Activated naive CD8-positive, alpha-beta T cell (primary cell): Measurements from ENCODE around the gene DCAF12.

Experiments used
- H3K27ac Mint-ChIP-seq: one replicate; pipeline ENCODE4 v1.8.0; 2021; ENCODE audit warnings: mixed read lengths
- H3K27me3 Mint-ChIP-seq: one replicate; pipeline ENCODE4 v1.8.0; 2021; ENCODE audit warnings: mixed read lengths
- H3K36me3 Mint-ChIP-seq: one replicate; pipeline ENCODE4 v1.8.0; 2021; ENCODE audit warnings: mixed read lengths
- H3K4me1 Mint-ChIP-seq: one replicate; pipeline ENCODE4 v1.8.0; 2021; ENCODE audit warnings: low read depth, mixed read lengths
- H3K4me3 Mint-ChIP-seq: one replicate; pipeline ENCODE4 v1.8.0; 2021; ENCODE audit warnings: mild to moderate bottlenecking, mixed read lengths
- H3K9me3 Mint-ChIP-seq: one replicate; pipeline ENCODE4 v1.8.0; 2021; ENCODE audit warnings: low read depth, mixed read lengths

DCAF12 gene

DNA sequence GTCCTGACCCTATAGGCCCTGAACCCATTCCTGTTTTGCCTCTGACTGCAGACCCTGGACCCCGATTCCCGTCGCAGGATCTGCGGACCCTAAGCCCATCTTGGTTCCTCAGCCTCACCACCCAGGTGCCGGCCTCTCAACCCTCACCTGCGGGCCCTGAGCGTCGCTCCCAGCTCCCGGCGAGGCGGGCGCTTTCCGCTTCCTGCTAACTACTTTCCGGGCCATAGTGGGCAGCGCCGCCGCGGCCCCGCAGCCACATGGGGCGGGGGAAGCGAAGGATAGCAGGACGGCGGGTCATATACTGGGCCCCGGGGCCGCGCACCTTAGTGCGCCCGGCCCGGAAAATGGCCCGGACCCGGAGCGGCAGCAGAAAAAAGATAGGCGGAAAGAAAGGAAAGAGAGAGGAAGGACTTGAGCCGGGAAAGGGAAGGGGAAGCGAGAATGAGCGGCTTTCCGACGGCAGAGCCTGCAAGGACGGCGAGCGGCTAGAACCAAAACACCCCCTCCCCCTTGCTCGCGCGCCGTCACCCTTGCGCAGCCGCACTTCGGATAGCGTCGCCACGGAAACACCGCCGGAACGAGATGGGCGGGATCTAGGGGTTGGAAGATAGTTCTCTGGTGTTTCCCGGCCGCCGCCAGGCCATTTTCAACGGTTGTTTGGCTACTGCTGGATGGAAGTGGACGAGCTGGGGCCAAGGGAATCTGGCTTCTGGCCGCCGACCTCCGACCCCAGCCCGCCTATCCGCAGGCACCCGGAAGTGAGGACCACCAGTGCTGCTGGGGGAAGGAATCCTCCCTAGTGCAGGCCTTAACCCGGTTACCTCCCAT is at the start of gene DCAF12:
Gene DCAF12, minus strand, starts transcription at position 492 of the 828 bp plus-strand sequence. Its CDS starts 267 bp downstream, at position 225.
- Mint-ChIP-seq H3K27ac (peak within 1 kb of the TSS; percentile 97), H3K27me3 (no peaks in the 10 kb centered on the region), H3K4me3 (peak within 1 kb of the TSS; percentile 97), H3K4me1 (peaks cover 41% of the 10 kb centered on the region), H3K9me3 (no peaks in the 10 kb centered on the region), H3K36me3 (peaks cover 13% of the 10 kb centered on the region)

DNA sequence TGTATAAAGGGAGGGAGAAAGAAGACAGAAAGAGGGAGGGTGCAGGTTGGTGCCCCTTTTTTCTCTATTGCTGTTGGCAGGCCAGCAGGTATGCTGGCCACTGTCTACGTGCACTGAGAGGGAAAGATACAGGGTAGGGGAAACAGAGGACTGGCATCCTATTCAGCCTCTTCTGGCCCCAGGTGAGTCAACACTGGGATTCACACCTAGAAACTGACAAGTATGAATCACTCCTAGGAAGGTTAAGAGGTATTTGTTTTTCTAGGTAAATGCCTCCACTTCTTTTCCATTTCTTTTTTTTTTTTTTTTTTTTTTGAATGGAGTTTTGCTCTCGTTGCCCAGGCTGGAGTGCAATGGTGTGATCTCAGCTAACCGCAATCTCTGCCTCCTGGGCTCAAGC is 49.6 kb upstream of the DCAF12 start:
- Mint-ChIP-seq H3K27me3 (no peaks in the 10 kb centered on the region), H3K9me3 (no peaks in the 10 kb centered on the region), H3K27ac (no peak overlapping the region), H3K4me3 (no peak overlapping the region), H3K4me1 (peaks cover 31% of the 10 kb centered on the region), H3K36me3 (no peaks in the 10 kb centered on the region)

DNA sequence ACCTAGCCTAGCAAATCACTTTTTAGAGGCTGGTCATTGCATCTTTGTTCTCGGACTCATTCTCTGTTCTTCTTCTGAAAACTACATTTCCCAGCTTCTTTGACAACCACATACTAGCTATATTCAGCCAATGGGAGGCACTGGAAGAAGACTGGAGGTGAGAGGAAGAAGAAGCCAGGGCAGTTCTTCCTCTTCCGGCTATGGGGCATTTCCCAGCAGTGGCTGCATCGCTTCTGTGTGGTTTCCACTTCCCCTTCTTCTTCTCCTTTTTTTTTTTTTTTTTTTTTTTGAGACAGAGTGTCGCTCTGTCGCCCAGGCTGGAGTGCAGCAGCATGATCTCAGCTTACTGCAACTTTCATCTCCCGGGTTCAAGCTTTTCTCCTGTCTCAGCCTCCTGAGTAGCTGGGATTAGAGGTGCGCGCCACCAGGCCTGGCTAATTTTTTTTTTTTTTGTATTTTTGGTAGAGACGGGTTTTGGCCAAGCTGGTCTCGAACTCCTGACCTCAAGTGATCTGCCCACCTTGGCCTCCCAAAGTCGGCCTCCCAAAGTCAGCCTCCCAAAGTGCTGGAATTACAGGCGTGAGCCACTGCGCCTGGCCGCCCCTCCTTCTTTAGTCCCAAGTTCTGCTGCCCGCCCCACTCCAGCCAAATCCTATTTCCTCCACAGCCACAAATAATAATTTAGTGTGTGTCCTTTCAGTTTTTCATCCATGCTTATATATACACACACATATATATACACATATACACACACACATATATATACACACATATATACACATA is 45.4 kb upstream of the DCAF12 start:
- Mint-ChIP-seq H3K4me3 (peak overlapping the region; percentile 76), H3K4me1 (peaks cover 13% of the 10 kb centered on the region), H3K27me3 (no peaks in the 10 kb centered on the region), H3K27ac (peak overlapping the region; percentile 87), H3K9me3 (no peaks in the 10 kb centered on the region), H3K36me3 (no peaks in the 10 kb centered on the region)

GRCh38 chr9:34170237-34170991 is 43.9 kb upstream of the DCAF12 start:
- Mint-ChIP-seq H3K36me3 (no peaks in the 10 kb centered on the region), H3K27me3 (no peaks in the 10 kb centered on the region), H3K4me1 (peaks cover 8% of the 10 kb centered on the region), H3K4me3 (no peak overlapping the region), H3K9me3 (no peaks in the 10 kb centered on the region), H3K27ac (peak overlapping the region; percentile 46)

- Mint-ChIP-seq H3K4me1 (peaks cover 8% of the 10 kb centered on the region), H3K27me3 (no peaks in the 10 kb centered on the region), H3K9me3 (no peaks in the 10 kb centered on the region), H3K4me3 (no peak overlapping the region), H3K27ac (no peak overlapping the region), H3K36me3 (no peaks in the 10 kb centered on the region)
Observed at GRCh38 chr9:34169125-34169524, 42.6 kb upstream of the DCAF12 start.

DNA sequence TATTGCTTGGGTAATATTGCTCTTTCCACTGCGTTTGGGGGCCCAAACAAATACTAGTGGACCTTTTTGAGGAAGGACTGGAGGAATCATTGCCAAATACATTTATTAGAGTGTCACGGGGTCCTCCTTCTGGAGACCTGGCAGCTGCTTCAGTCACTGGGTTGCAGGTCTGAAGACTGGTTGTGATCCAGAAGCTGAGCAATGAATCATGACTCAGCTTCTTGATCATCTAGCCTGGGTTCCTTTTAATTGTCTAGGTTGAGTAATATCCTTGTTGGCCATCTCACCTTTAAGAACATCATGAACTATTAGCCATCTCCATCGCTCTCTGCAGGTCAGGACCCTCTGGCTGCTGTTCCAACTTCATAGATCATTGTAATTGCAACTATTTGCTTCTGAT is 36.9 kb upstream of the DCAF12 start:
- Mint-ChIP-seq H3K4me3 (no peak overlapping the region), H3K27ac (no peak overlapping the region), H3K27me3 (no peaks in the 10 kb centered on the region), H3K4me1 (no peaks in the 10 kb centered on the region), H3K9me3 (no peaks in the 10 kb centered on the region), H3K36me3 (no peaks in the 10 kb centered on the region)

DNA sequence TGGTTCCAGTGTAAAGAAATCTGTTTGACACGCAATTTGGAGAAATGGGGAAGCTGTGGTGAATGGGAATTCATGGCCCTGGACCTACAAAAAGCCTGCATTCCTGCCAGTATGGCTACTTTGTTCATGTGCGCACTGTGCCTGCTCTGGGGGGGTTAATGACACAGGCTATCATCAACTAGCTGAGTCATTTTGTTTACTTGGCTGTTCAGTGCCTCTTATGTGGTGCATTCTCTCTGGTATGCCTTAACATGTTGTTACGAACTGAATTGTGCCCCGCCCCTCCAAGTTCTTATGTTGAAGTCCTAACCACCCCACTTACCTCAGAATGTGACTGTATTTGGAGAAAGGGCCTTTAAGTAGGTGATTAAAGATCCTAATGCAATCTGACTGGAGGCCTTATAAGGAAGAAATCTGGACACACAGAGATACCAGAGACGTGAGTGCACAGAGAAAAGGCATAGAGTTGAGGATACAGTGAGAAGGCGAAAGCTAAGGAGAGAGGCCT is 31.9 kb upstream of the DCAF12 start:
- Mint-ChIP-seq H3K9me3 (no peaks in the 10 kb centered on the region), H3K27ac (no peak overlapping the region), H3K4me3 (no peak overlapping the region), H3K36me3 (no peaks in the 10 kb centered on the region), H3K4me1 (no peaks in the 10 kb centered on the region), H3K27me3 (no peaks in the 10 kb centered on the region)

GRCh38 chr9:34157898-34158297 is 31.4 kb upstream of the DCAF12 start:
- Mint-ChIP-seq H3K27ac (no peak overlapping the region), H3K36me3 (no peaks in the 10 kb centered on the region), H3K9me3 (no peaks in the 10 kb centered on the region), H3K27me3 (no peaks in the 10 kb centered on the region), H3K4me3 (no peak overlapping the region), H3K4me1 (no peaks in the 10 kb centered on the region)

- Mint-ChIP-seq H3K36me3 (no peaks in the 10 kb centered on the region), H3K4me1 (no peaks in the 10 kb centered on the region), H3K27ac (no peak overlapping the region), H3K4me3 (no peak overlapping the region), H3K9me3 (no peaks in the 10 kb centered on the region), H3K27me3 (no peaks in the 10 kb centered on the region)
Observed at GRCh38 chr9:34157318-34157717, 30.8 kb upstream of the DCAF12 start.

- no peaks in the 10 kb centered on the region for H3K4me1 Mint-ChIP-seq
- H3K27me3 Mint-ChIP-seq: no peaks in the 10 kb centered on the region
- no peaks in the 10 kb centered on the region for H3K36me3 Mint-ChIP-seq
- no peaks in the 10 kb centered on the region for H3K9me3 Mint-ChIP-seq
- H3K27ac Mint-ChIP-seq: no peak overlapping the region
- no peak overlapping the region for H3K4me3 Mint-ChIP-seq
Observed at GRCh38 chr9:34154057-34154456, 27.6 kb upstream of the DCAF12 start.

DNA sequence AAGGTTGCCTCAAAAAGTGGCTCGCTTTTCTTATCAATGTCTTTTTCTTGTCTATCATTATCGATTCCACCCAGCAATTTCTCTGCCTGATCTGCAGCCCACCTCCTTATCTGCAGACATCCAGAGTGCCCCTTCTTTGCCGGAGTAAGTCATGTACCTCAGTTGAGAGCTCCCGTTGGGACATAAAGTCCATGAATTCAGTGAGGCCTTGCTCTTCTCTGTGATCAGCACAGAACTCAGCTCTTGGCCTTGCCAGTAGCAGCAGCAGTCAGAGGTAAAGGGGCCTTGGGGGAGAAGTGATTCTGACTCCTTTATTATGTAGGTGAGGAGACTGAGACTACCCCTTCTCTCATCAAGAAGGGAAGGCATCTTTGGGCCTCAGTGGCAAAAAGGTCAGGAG is 24.9 kb upstream of the DCAF12 start:
- Mint-ChIP-seq H3K27me3 (no peaks in the 10 kb centered on the region), H3K4me1 (no peaks in the 10 kb centered on the region)

GRCh38 chr9:34145165-34145564 is 18.7 kb upstream of the DCAF12 start:
- no peaks in the 10 kb centered on the region for H3K27me3 Mint-ChIP-seq
- no peaks in the 10 kb centered on the region for H3K9me3 Mint-ChIP-seq
- peaks cover 2% of the 10 kb centered on the region for H3K36me3 Mint-ChIP-seq
- no peak overlapping the region for H3K4me3 Mint-ChIP-seq
- no peak overlapping the region for H3K27ac Mint-ChIP-seq
- H3K4me1 Mint-ChIP-seq: no peaks in the 10 kb centered on the region

More for the DNA sequence above, 24.9 kb upstream of the DCAF12 start:
- no peak overlapping the region for H3K27ac Mint-ChIP-seq
- peaks cover 2% of the 10 kb centered on the region for H3K36me3 Mint-ChIP-seq
- H3K9me3 Mint-ChIP-seq: no peaks in the 10 kb centered on the region
- H3K4me3 Mint-ChIP-seq: no peak overlapping the region

- peaks cover 4% of the 10 kb centered on the region for H3K4me1 Mint-ChIP-seq
- H3K4me3 Mint-ChIP-seq: no peak overlapping the region
- no peaks in the 10 kb centered on the region for H3K27me3 Mint-ChIP-seq
- no peak overlapping the region for H3K27ac Mint-ChIP-seq
- peaks cover 2% of the 10 kb centered on the region for H3K36me3 Mint-ChIP-seq
- H3K9me3 Mint-ChIP-seq: no peaks in the 10 kb centered on the region
Observed at GRCh38 chr9:34143116-34143515, 16.6 kb upstream of the DCAF12 start.

DNA sequence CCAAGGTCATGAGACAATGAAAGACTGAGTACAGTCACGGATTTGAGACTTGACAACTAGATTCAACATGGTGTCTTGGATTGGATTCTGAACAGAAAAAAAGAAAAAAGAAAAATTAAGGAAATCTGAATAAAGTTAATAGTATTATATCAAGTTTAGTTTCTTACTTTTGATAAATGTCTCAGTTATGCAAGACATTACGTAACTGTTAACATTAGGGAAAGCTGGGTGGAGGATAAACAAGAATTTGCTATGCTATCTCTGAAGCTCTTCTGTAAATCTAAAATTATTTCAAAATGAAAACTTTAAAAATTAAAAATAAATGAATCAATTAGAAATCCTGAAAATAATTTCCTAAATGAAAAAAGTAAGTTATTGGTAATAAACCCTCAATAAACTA is 14.4 kb upstream of the DCAF12 start:
- Mint-ChIP-seq H3K4me3 (no peak overlapping the region), H3K9me3 (no peaks in the 10 kb centered on the region), H3K27me3 (no peaks in the 10 kb centered on the region), H3K36me3 (no peaks in the 10 kb centered on the region), H3K4me1 (peaks cover 4% of the 10 kb centered on the region), H3K27ac (no peak overlapping the region)
